Breast epithelium (tissue), 4 donors: ENCODE data around the gene ACSL3. TPM values are rescaled to one million over a fixed set of nuclear protein-coding genes. Genes with fewer than 3 reads are reported as not detected.

Experiments
- DNase-seq, 2 donors: peaks; one replicate each; pipeline ENCODE4 v3.0.0-alpha.2; 2019; ENCODE audit warnings: low spot score in 2 of 2
- H3K27ac ChIP-seq, 2 donors: fragments of 200-600 bp; sonication (generic) in 1 of 2; one replicate each; pipeline ENCODE4 v1.5.1; 2016 to 2019; ENCODE audit warnings: mild to moderate bottlenecking in 1 of 2
- H3K27me3 ChIP-seq, 2 donors: fragments of 200-600 bp; sonication (generic) in 1 of 2; one replicate each; pipeline versions ENCODE4 v1.5.1 to v1.6.0; 2017 to 2019; ENCODE audit warnings: control low read depth in 1 of 2, mild to moderate bottlenecking in 1 of 2
- H3K36me3 ChIP-seq: fragments of 200-600 bp; one replicate; pipeline ENCODE4 v1.5.1; 2019
- H3K4me1 ChIP-seq, 2 donors: fragments of 200-600 bp; sonication (generic); one replicate each; pipeline ENCODE4 v1.5.1; 2016 to 2019; ENCODE audit warnings: control low read depth in 1 of 2
- H3K4me3 ChIP-seq, 3 donors: fragments of 200-600 bp; sonication (generic); 1 replicate in 2 of 3; 2 replicates in 1 of 3; pipeline ENCODE4 v1.5.1; 2016 to 2019; ENCODE audit warnings: mild to moderate bottlenecking in 3 of 3, moderate library complexity in 2 of 3
- H3K9me3 ChIP-seq, 2 donors: fragments of 200-600 bp; sonication (generic) in 1 of 2; one replicate each; pipeline ENCODE4 v1.5.1; 2016 to 2019; ENCODE audit warnings: control low read depth in 1 of 2
- CTCF ChIP-seq, 3 donors: fragments of 450-650 bp; IDR thresholded peaks; one replicate each; pipeline ENCODE4 v1.5.1; 2016 to 2017; ENCODE audit warnings: antibody characterized with exemption in 3 of 3, mild to moderate bottlenecking in 3 of 3, moderate library complexity in 3 of 3
- POLR2A ChIP-seq: fragments of 450-650 bp; IDR thresholded peaks from one replicate; pipeline ENCODE4 v1.6.1; 2016; ENCODE audit warnings: antibody characterized with exemption, mild to moderate bottlenecking, moderate library complexity
- POLR2AphosphoS5 ChIP-seq, 3 donors: sonication (generic); formaldehyde crosslinking; IDR thresholded peaks; one replicate each; pipeline ENCODE4 v1.6.1; 2017; ENCODE audit warnings: antibody characterized with exemption in 3 of 3
- intact Hi-C: fragments of 100-400 bp; cut with DNase I; formaldehyde crosslinking; loops from one replicate; pipeline ENCODE4 v1.15.1; 2023; ENCODE audit warnings: low total_unique reads
- total RNA-seq, 3 donors: library from RNA; depleted of rRNA; stranded (reverse); fragments of >200 nt; gene quantifications; one replicate each; pipeline ENCODE4 v1.1.0, GENCODE V29; 2016

ACSL3 gene
- total RNA-seq, 3 donors from 2014 or later, result 50.9 to 115 (median 74.4) TPM

- no peaks in the 10 kb centered on the region for H3K4me1 ChIP-seq
- TF ChIP-seq CTCF (IDR thresholded peaks at IDR 0.05) (no peak), POLR2A (no peak)
- no peak overlapping the region for H3K27ac ChIP-seq
- H3K27me3 ChIP-seq, result no peaks in the 10 kb centered on the region
- H3K9me3 ChIP-seq, result no peaks in the 10 kb centered on the region
- no peaks in the 10 kb centered on the region for H3K36me3 ChIP-seq
- no peak overlapping the region for H3K4me3 ChIP-seq
- intact Hi-C loops, result no loop called here
- no peak for DNase-seq
Measured at GRCh38 chr2:222823183-222823930, 37.5 kb upstream of the ACSL3 start.

DNA sequence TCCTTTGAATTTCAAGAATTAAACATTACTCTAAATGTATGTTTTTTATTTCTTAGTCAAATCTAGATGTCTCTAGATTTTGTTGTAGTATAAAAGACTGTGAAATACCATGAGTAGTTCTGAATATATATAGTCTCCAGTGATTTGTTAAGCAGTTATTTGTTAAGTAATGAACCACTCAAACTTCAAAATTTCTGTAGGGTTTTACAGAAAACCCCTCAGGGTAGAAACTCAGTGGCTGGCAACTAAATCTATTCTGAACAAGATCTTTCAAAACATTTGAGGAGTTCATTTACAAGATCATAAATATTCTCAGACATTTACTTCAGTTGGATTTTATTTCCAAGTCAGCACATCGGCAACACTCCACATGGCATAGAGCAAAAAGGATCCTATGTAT, 35.8 kb upstream of the ACSL3 start:
- no peaks in the 10 kb centered on the region for H3K27me3 ChIP-seq
- H3K9me3 ChIP-seq, result no peaks in the 10 kb centered on the region
- no peaks in the 10 kb centered on the region for H3K36me3 ChIP-seq
- intact Hi-C loops, result no loop called here
- no peak overlapping the region for H3K4me3 ChIP-seq
- TF ChIP-seq CTCF (IDR thresholded peaks at IDR 0.05) (no peak), POLR2AphosphoS5 (IDR thresholded peaks at IDR 0.05) (no peak), POLR2A (no peak)
- H3K27ac ChIP-seq, result no peak overlapping the region
- no peaks in the 10 kb centered on the region for H3K4me1 ChIP-seq
- DNase-seq, result no peak

GRCh38 chr2:222827417-222827816, 33.4 kb upstream of the ACSL3 start:
- H3K9me3 ChIP-seq, result no peaks in the 10 kb centered on the region
- H3K4me1 ChIP-seq, result no peaks in the 10 kb centered on the region
- H3K27me3 ChIP-seq, result no peaks in the 10 kb centered on the region
- DNase-seq, result no peak
- H3K36me3 ChIP-seq, result no peaks in the 10 kb centered on the region
- H3K4me3 ChIP-seq, result no peak overlapping the region
- intact Hi-C loops, result no loop called here
- H3K27ac ChIP-seq, result no peak overlapping the region
- TF ChIP-seq POLR2A (no peak), POLR2AphosphoS5 (IDR thresholded peaks at IDR 0.05) (no peak), CTCF (IDR thresholded peaks at IDR 0.05) (no peak)

DNA sequence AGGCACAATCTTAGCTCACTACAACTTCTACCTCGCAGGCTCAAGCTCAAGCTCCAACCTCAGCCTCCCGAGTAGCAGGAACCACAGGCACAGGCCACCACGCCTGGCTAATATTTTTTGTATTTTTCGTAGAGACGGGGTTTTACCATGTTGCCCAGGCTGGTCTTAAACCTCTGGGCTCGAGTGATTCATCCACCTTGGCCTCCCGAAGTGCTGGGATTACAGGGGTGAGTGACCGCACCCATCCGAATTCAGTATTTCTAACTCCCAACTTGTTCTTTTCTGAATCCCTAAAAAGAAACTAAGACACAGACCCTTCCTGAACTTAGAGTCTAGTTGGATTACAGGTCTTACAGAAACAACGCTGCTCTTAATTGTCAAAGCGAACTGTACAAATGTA, 32.3 kb upstream of the ACSL3 start:
- intact Hi-C loops, result no loop called here
- TF ChIP-seq CTCF (IDR thresholded peaks at IDR 0.05) (no peak), POLR2A (no peak), POLR2AphosphoS5 (IDR thresholded peaks at IDR 0.05) (no peak)
- no peak for DNase-seq
- H3K27me3 ChIP-seq, result no peaks in the 10 kb centered on the region
- H3K9me3 ChIP-seq, result no peaks in the 10 kb centered on the region
- H3K27ac ChIP-seq, result no peak overlapping the region
- H3K4me1 ChIP-seq, result no peaks in the 10 kb centered on the region
- H3K36me3 ChIP-seq, result no peaks in the 10 kb centered on the region
- no peak overlapping the region for H3K4me3 ChIP-seq

DNA sequence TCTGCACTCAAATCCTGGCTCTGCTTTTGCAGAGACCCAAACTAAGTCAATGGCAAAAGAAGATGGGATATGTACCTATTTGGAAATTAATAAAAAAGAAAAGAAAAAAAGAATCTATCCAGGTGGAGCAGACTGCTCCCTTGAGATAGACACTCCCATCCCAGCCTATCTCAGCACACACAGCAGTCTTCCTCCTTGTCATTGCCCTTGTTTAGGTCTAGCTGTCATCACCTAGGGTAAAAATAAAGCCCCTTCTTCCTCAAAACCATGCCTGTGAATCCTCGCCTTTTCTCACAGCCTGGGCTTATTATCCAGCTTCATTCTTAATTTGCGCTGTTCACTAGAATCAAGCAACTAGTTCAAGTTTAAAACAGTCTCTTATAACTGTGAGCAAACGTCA, 30.7 kb upstream of the ACSL3 start:
- TF ChIP-seq CTCF (IDR thresholded peaks at IDR 0.05) (no peak), POLR2AphosphoS5 (IDR thresholded peaks at IDR 0.05) (no peak), POLR2A (no peak)
- no peak for DNase-seq
- Histone ChIP-seq H3K27me3 (no peaks in the 10 kb centered on the region), H3K36me3 (no peaks in the 10 kb centered on the region), H3K4me3 (no peak overlapping the region), H3K9me3 (no peaks in the 10 kb centered on the region), H3K27ac (no peak overlapping the region), H3K4me1 (no peaks in the 10 kb centered on the region)
- intact Hi-C loops, result no loop called here
